ENCODE measurements around the gene RBFOX2.
A peak's percentile ranks its signal among the peaks of the same experiment; 100 is the strongest.
"Not testable (repeated sequence)": the region's sequence is repeated elsewhere in the genome, so short reads cannot be mapped to it uniquely, and the experiment has no call there.

The RBFOX2 gene

GRCh38 chr22:35739076-35739930, 289.3 kb downstream of the RBFOX2 start:
- peak in 1 of 2 donors; percentile 28 for DNase-seq (ENCODE audit: low read depth in 2 of 2)
- no peak overlapping the region for H3K4me3 ChIP-seq (replicated peaks in 1 of 2; ENCODE audit: low read depth in 2 of 2, low read length in 2 of 2)
- TF ChIP-seq CTCF (IDR thresholded peaks at IDR 0.05; ENCODE audit: low read depth, low read length): no peak

GRCh38 chr22:35737886-35738285, 290.7 kb downstream of the RBFOX2 start:
- not testable (repeated sequence) for H3K4me3 ChIP-seq (replicated peaks in 1 of 2; ENCODE audit: low read depth in 2 of 2, low read length in 2 of 2); DNase-seq (ENCODE audit: low read depth in 2 of 2)

GRCh38 chr22:35736701-35737100, 291.9 kb downstream of the RBFOX2 start:
- DNase-seq (ENCODE audit: low read depth in 2 of 2): no peak
- H3K4me3 ChIP-seq (replicated peaks in 1 of 2; ENCODE audit: low read depth in 2 of 2, low read length in 2 of 2): no peak overlapping the region
- TF ChIP-seq CTCF (IDR thresholded peaks at IDR 0.05; ENCODE audit: low read depth, low read length): no peak

GRCh38 chr22:35736166-35736565, 292.5 kb downstream of the RBFOX2 start:
- TF ChIP-seq CTCF (IDR thresholded peaks at IDR 0.05; ENCODE audit: low read depth, low read length): no peak
- DNase-seq (ENCODE audit: low read depth in 2 of 2): no peak
- H3K4me3 ChIP-seq (replicated peaks in 1 of 2; ENCODE audit: low read depth in 2 of 2, low read length in 2 of 2): no peak overlapping the region

- TF ChIP-seq CTCF (IDR thresholded peaks at IDR 0.05; ENCODE audit: low read depth, low read length): no peak
- DNase-seq (ENCODE audit: low read depth in 2 of 2): no peak
- no peak overlapping the region for H3K4me3 ChIP-seq (replicated peaks in 1 of 2; ENCODE audit: low read depth in 2 of 2, low read length in 2 of 2)
Measured at GRCh38 chr22:35735542-35735941, 293.1 kb downstream of the RBFOX2 start.

- TF ChIP-seq CTCF (IDR thresholded peaks at IDR 0.05; ENCODE audit: low read depth, low read length): no peak
- no peak for DNase-seq (ENCODE audit: low read depth in 2 of 2)
- H3K4me3 ChIP-seq (replicated peaks in 1 of 2; ENCODE audit: low read depth in 2 of 2, low read length in 2 of 2): no peak overlapping the region
Measured at GRCh38 chr22:35734517-35734827, 294.2 kb downstream of the RBFOX2 start.

- no peak for DNase-seq (ENCODE audit: low read depth in 2 of 2)
- H3K4me3 ChIP-seq (replicated peaks in 1 of 2; ENCODE audit: low read depth in 2 of 2, low read length in 2 of 2): no peak overlapping the region
- TF ChIP-seq CTCF (IDR thresholded peaks at IDR 0.05; ENCODE audit: low read depth, low read length): no peak
Measured at GRCh38 chr22:35733791-35734516, 294.7 kb downstream of the RBFOX2 start.
